HG03442 (cell line): ENCODE measurements around the gene SPINT3.

Source experiments
- ATAC-seq: cut with Tn5 transposase; IDR thresholded peaks from one replicate; pipeline ENCODE4 v1.9.1; 2021; ENCODE audit warnings: mild to moderate bottlenecking, moderate library complexity; ENCODE audit not compliant: unreplicated experiment

Gene SPINT3

DNA sequence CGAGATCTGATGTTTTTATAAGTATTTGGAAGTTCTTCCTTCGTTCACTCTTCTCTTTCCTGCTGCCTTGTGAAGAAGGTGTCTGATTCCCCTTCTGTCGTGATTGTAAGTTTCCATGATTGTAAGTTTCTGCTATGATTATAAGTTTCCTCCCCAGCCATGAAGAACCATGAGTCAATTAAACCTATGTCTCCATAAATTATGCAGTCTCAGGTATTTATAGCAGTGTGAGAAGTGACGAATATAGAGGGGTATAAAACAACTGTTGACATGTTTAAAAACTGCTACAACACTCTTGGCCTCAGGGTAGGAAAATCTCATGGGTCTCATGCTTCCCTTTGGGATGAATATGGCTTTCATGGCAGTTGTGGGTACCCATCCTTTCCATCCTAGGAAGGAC, 51.7 kb downstream of the SPINT3 start:
- ATAC-seq, result no peak

DNA sequence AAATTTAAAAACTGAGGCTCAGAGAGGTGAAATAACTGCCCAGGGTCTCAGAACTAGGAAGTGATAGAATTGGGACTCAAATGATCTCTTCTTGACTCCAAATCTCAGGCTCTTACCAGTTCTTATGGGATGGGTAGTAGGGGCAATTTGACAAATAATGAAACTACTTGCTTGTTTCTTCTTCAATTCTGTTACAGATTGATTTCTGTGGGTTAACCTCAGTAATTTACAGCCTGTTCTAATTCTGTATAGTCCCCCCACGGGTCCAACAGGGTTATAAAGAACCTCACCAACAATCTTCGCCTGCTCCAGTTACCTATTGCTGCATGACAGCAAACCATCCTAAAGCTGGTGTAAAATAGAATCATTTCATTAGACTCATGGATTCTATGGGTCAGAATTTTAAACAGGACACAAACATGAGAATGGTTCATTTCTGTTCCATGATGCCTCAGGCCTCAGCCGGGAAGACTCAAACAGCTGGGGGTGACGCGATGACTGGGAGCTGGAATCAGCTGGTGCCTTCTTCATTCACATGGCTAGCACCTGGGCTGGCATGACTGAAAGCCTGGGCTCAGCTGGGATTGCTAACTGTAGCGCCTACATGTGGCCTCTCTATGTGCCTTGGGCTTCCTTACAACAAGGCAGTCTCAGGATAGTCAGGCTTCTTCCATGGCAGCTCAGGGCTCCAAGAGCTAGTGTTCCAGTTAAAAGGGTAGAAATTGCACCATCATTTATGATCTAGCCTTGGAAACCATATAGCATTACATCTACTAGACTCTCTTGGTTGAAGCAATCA, 52.5 kb downstream of the SPINT3 start:
- ATAC-seq, result no peak
